Colonic mucosa (tissue), 4 donors: Measurements from ENCODE around the gene THRB. TPM values are rescaled to one million over a fixed set of nuclear protein-coding genes. Genes with fewer than 3 reads are reported as not detected.

Source experiments
- DNase-seq: peaks from one replicate; pipeline ENCODE4 v3.0.0-alpha.2; 2020
- H3K27ac ChIP-seq: fragments of 200-600 bp; one replicate; pipeline ENCODE4 v1.8.0; 2021
- H3K27me3 ChIP-seq: fragments of 200-600 bp; one replicate; pipeline ENCODE4 v1.8.0; 2021
- H3K36me3 ChIP-seq: fragments of 200-600 bp; one replicate; pipeline ENCODE4 v1.8.0; 2021
- H3K4me1 ChIP-seq: fragments of 200-600 bp; one replicate; pipeline ENCODE4 v1.8.0; 2021; ENCODE audit warnings: mild to moderate bottlenecking
- H3K4me3 ChIP-seq: fragments of 200-600 bp; one replicate; pipeline ENCODE4 v1.8.0; 2021
- H3K9ac ChIP-seq, 2 donors: one replicate each; pipeline ENCODE4 v1.7.0; 2013; ENCODE audit warnings: control low read depth in 2 of 2, low read depth in 2 of 2, low read length in 2 of 2
- H3K9me3 ChIP-seq: fragments of 200-600 bp; one replicate; pipeline ENCODE4 v1.8.0; 2021
- intact Hi-C: fragments of 100-400 bp; cut with DNase I; formaldehyde crosslinking; loops from one replicate; pipeline ENCODE4 v1.14.1; 2022
- total RNA-seq, 2 donors: library from RNA; stranded (reverse); fragmentation: NEBNext Ultra II Directional in 1 of 2; extraction: Animal tissue kit (Norgen Biotek cat#: 25700) in 1 of 2; gene quantifications; one replicate each; pipeline ENCODE4 v1.2.1, GENCODE V29; 2021
- TF ChIP-seq, protein P1 (sequence below): fragments of 200-600 bp; IDR thresholded peaks from one replicate; pipeline ENCODE4 v1.8.0; 2022; ENCODE audit warnings: antibody characterized with exemption, mild to moderate bottlenecking
- donor health status: healthy.
- donor health status: DM: no; HTN: no; CAD: no.
- donor health status: DM: no; HTN: no; CAD: no.

The THRB gene
- total RNA-seq, 2 donors from 2014 or later, result 23.3 to 27.6 TPM

DNA sequence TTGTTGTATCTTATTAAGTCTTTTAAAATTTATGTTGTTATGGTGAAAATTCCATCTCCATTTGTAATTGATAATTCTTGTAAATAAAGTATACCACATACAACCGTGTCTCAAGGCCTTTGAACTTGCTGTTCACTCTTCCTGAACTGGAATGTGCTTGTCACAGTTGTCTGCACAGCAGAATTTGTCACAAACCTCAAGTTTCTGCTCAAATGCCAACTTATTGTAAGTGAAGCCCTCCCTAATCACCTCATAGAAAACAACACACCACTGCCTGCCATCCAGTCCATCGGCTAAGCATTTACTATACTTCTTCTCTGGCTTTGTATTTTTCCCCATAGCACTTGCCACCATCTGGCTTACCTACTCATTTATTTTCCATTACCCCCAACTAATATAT, 192.3 kb downstream of the THRB start:
- TF ChIP-seq, protein P1, sequence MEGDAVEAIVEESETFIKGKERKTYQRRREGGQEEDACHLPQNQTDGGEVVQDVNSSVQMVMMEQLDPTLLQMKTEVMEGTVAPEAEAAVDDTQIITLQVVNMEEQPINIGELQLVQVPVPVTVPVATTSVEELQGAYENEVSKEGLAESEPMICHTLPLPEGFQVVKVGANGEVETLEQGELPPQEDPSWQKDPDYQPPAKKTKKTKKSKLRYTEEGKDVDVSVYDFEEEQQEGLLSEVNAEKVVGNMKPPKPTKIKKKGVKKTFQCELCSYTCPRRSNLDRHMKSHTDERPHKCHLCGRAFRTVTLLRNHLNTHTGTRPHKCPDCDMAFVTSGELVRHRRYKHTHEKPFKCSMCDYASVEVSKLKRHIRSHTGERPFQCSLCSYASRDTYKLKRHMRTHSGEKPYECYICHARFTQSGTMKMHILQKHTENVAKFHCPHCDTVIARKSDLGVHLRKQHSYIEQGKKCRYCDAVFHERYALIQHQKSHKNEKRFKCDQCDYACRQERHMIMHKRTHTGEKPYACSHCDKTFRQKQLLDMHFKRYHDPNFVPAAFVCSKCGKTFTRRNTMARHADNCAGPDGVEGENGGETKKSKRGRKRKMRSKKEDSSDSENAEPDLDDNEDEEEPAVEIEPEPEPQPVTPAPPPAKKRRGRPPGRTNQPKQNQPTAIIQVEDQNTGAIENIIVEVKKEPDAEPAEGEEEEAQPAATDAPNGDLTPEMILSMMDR, result no peak
- intact Hi-C loops, result no loop called here

GRCh38 chr3:24300949-24301348, 193.7 kb downstream of the THRB start:
- no peaks in the 10 kb centered on the region for H3K4me1 ChIP-seq
- TF ChIP-seq, protein P1, result no peak
- DNase-seq, result no peak
- no peak overlapping the region for H3K4me3 ChIP-seq
- no peaks in the 10 kb centered on the region for H3K36me3 ChIP-seq
- no peak overlapping the region for H3K27ac ChIP-seq
- H3K9ac ChIP-seq, result no peak overlapping the region
- H3K27me3 ChIP-seq, result no peaks in the 10 kb centered on the region
- intact Hi-C loops, result no loop called here
- H3K9me3 ChIP-seq, result no peaks in the 10 kb centered on the region

More for the DNA sequence above, 192.3 kb downstream of the THRB start:
- Histone ChIP-seq H3K9ac (no peak overlapping the region), H3K4me1 (no peaks in the 10 kb centered on the region), H3K27ac (no peak overlapping the region), H3K36me3 (no peaks in the 10 kb centered on the region), H3K4me3 (no peak overlapping the region), H3K27me3 (no peaks in the 10 kb centered on the region), H3K9me3 (no peaks in the 10 kb centered on the region)
- DNase-seq, result no peak

GRCh38 chr3:24299806-24300626, 194.6 kb downstream of the THRB start:
- Histone ChIP-seq H3K4me3 (no peak overlapping the region), H3K4me1 (no peaks in the 10 kb centered on the region), H3K36me3 (no peaks in the 10 kb centered on the region), H3K9ac (no peak overlapping the region), H3K27ac (no peak overlapping the region), H3K9me3 (no peaks in the 10 kb centered on the region), H3K27me3 (no peaks in the 10 kb centered on the region)
- intact Hi-C loops, result no loop called here
- DNase-seq, result no peak
- TF ChIP-seq, protein P1, result no peak

DNA sequence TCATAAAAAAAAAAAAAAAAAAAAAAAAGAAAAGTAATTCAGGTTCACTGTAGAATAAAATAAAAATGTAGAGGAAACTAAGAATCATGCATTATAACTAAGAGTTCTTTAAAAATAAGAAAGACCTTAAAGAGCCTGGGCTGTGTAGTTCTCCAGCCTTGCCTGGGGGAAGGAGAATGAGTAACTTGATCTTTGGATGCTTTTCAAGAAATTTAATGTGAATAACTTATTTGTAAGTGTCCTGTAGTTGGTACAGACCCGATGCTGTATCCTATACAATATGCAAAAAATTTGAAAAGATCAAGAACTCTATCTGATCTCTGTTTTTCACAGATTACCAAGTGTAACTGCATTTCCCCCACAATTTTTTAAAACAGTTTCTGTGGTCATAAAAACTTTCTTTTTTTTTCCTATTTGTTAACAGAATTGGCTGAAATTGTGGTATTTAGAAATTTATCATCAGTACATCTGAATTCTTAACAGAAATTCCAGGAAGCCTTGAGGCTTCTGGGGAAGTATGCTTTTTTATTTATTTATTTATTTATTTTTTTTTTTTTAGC, 195.3 kb downstream of the THRB start:
- intact Hi-C loops, result no loop called here
- no peak for DNase-seq
- TF ChIP-seq, protein P1, result no peak

DNA sequence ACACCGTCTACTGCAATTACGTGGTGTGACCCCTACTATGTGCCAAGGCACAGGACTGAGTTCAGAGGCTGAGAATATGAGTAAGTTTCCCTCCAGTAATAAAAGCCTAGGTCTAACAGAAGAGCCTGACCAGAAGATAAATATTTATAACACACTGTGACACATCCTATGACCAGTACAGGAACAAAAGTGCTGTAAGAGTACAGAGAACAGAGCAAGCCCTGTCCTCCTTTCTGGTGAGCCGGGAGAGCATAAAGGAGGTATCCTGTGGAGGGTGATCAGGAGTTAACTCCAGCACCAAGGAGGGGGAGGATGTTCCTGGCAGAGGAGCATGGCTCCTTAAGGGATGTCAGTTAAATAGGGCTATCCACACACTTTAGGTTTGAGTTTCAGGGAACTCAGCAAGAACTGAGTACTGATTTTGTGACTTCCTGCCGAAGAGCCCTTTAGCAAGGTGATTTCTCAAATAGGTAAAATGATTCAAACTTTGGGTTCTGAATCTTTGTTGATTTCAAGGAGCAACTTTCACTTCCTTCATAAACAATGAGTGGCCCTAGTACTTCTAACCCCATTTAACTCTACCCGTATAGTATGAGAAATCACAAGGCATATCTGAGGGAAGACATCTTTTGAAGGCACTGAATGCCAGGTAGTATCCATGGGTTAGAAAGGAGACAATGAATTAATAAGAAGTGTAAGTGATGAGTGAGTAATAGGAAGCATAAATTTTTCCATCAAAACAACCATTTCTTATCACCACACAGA, 198.0 kb downstream of the THRB start:
- TF ChIP-seq, protein P1, result no peak
- Histone ChIP-seq H3K36me3 (no peaks in the 10 kb centered on the region), H3K9me3 (no peaks in the 10 kb centered on the region), H3K4me3 (no peak overlapping the region), H3K9ac (no peak overlapping the region), H3K27ac (peak overlapping the region; percentile 30), H3K27me3 (no peaks in the 10 kb centered on the region), H3K4me1 (no peaks in the 10 kb centered on the region)
- no peak for DNase-seq
- intact Hi-C loops, result no loop called here

More for the DNA sequence above, 195.3 kb downstream of the THRB start:
- H3K4me1 ChIP-seq, result no peaks in the 10 kb centered on the region
- no peak overlapping the region for H3K9ac ChIP-seq
- H3K9me3 ChIP-seq, result no peaks in the 10 kb centered on the region
- no peak overlapping the region for H3K27ac ChIP-seq
- no peaks in the 10 kb centered on the region for H3K27me3 ChIP-seq
- no peak overlapping the region for H3K4me3 ChIP-seq
- H3K36me3 ChIP-seq, result no peaks in the 10 kb centered on the region
